GM23338 (cell line): Measurements from ENCODE around the gene PAX9. TPM values are rescaled to one million over a fixed set of nuclear protein-coding genes. Genes with fewer than 3 reads are reported as not detected.

Source experiments
- ATAC-seq: fragments of 200-7000 bp; cut with Tn5 transposase; 3 replicates; pipeline ENCODE4 v1.9.1; 2020
- DNase-seq: peaks from one replicate; pipeline ENCODE4 v3.0.0-alpha.2; 2015; ENCODE audit warnings: low spot score
- H2AFZ ChIP-seq: fragments of 200-600 bp; sonication (generic); 2 replicates; pipeline ENCODE4 v1.8.0; 2016; ENCODE audit warnings: antibody characterized with exemption, mild to moderate bottlenecking, moderate library complexity
- H3F3A ChIP-seq: fragments of 200-600 bp; sonication (generic); replicated peaks from 2 replicates; pipeline ENCODE4 v1.8.0; 2017; ENCODE audit warnings: antibody characterized with exemption, mixed run types, low read depth
- H3K27ac ChIP-seq: fragments of 200-600 bp; sonication (generic); 2 replicates; pipeline ENCODE4 v1.6.1; 2016; ENCODE audit warnings: low read depth
- H3K27me3 ChIP-seq: fragments of 200-600 bp; sonication (generic); 2 replicates; pipeline ENCODE4 v1.8.0; 2016; ENCODE audit warnings: mild to moderate bottlenecking, mixed run types, moderate library complexity; ENCODE audit not compliant: insufficient read depth
- H3K36me3 ChIP-seq: fragments of 200-600 bp; sonication (generic); 2 replicates; pipeline ENCODE4 v1.8.0; 2016; ENCODE audit warnings: mild to moderate bottlenecking; ENCODE audit not compliant: insufficient read depth
- H3K4me1 ChIP-seq: fragments of 200-600 bp; sonication (generic); 2 replicates; pipeline ENCODE4 v1.8.0; 2016; ENCODE audit warnings: mild to moderate bottlenecking, moderate library complexity; ENCODE audit not compliant: insufficient read depth
- H3K4me2 ChIP-seq: fragments of 200-600 bp; sonication (generic); 2 replicates; pipeline ENCODE4 v1.7.1; 2017; ENCODE audit warnings: mixed run types
- H3K4me3 ChIP-seq: fragments of 200-600 bp; sonication (generic); 2 replicates; pipeline ENCODE4 v1.6.1; 2016; ENCODE audit warnings: mixed run types
- H3K79me2 ChIP-seq: fragments of 200-600 bp; sonication (generic); replicated peaks from 2 replicates; pipeline ENCODE4 v1.8.0; 2017; ENCODE audit warnings: mild to moderate bottlenecking; ENCODE audit not compliant: insufficient read depth
- H3K9me2 ChIP-seq: fragments of 200-600 bp; sonication (generic); 2 replicates; pipeline ENCODE4 v1.8.0; 2017; ENCODE audit not compliant: insufficient read depth
- H4K20me1 ChIP-seq: fragments of 200-600 bp; sonication (generic); replicated peaks from 2 replicates; pipeline ENCODE4 v1.8.0; 2017; ENCODE audit warnings: mild to moderate bottlenecking; ENCODE audit not compliant: insufficient read depth
- H3K27ac Mint-ChIP-seq: 2 replicates; pipeline ENCODE4 v1.8.0; 2020; ENCODE audit warnings: inconsistent platforms, mild to moderate bottlenecking, moderate library complexity, mixed read lengths
- H3K27me3 Mint-ChIP-seq: 3 replicates; pipeline ENCODE4 v1.8.0; 2022; ENCODE audit warnings: low read depth, mild to moderate bottlenecking, moderate library complexity, mixed read lengths, inconsistent platforms; ENCODE audit not compliant: insufficient read depth, poor library complexity
- H3K36me3 Mint-ChIP-seq: 3 replicates; pipeline ENCODE4 v1.8.0; 2021; ENCODE audit warnings: low read depth, mild to moderate bottlenecking, inconsistent platforms, moderate library complexity, mixed read lengths
- H3K4me1 Mint-ChIP-seq: 3 replicates; pipeline ENCODE4 v1.8.0; 2020; ENCODE audit warnings: mild to moderate bottlenecking, inconsistent platforms, mixed read lengths
- H3K4me3 Mint-ChIP-seq: 3 replicates; pipeline ENCODE4 v1.8.0; 2021; ENCODE audit warnings: moderate library complexity, mild to moderate bottlenecking, inconsistent platforms, mixed read lengths
- H3K9me3 Mint-ChIP-seq: 3 replicates; pipeline ENCODE4 v1.8.0; 2020; ENCODE audit warnings: moderate library complexity, mild to moderate bottlenecking, inconsistent platforms, mixed read lengths
- CREB1 ChIP-seq: fragments of 250-450 bp; sonication (Bioruptor Pico); IDR thresholded peaks from 2 replicates; pipeline ENCODE4 v1.5.0; 2020; ENCODE audit warnings: low read depth, mild to moderate bottlenecking, moderate library complexity
- ETS1 ChIP-seq: IDR thresholded peaks from 2 replicates; pipeline ENCODE4 v1.6.1; 2016; ENCODE audit warnings: antibody characterized with exemption
- EZH2 ChIP-seq: fragments of 200-600 bp; sonication (generic); IDR thresholded peaks from one replicate; pipeline ENCODE4 v1.8.0; 2017; ENCODE audit warnings: antibody characterized with exemption, mild to moderate bottlenecking, low read depth; ENCODE audit not compliant: unreplicated experiment
- EZH2phosphoT487 ChIP-seq: fragments of 200-600 bp; sonication (generic); IDR thresholded peaks from one replicate; pipeline ENCODE4 v1.8.1; 2018; ENCODE audit warnings: antibody characterized with exemption; ENCODE audit not compliant: unreplicated experiment
- JUNB ChIP-seq: IDR thresholded peaks from one replicate; pipeline ENCODE4 v1.6.1; 2016; ENCODE audit warnings: antibody characterized with exemption; ENCODE audit not compliant: unreplicated experiment
- POLR2AphosphoS5 ChIP-seq: IDR thresholded peaks from 2 replicates; pipeline ENCODE4 v1.6.1; 2016; ENCODE audit warnings: antibody characterized with exemption, low read depth
- STAT1 ChIP-seq: IDR thresholded peaks from one replicate; pipeline ENCODE4 v1.6.1; 2016; ENCODE audit warnings: antibody characterized with exemption; ENCODE audit not compliant: unreplicated experiment
- ZNF114 ChIP-seq: fragments of 250-450 bp; sonication (Bioruptor Pico); IDR thresholded peaks from 2 replicates; pipeline ENCODE4 v1.5.0; 2020; ENCODE audit warnings: mild to moderate bottlenecking, moderate library complexity
- ZNF331 ChIP-seq: fragments of 250-450 bp; sonication (Bioruptor Pico); IDR thresholded peaks from 2 replicates; pipeline ENCODE4 v1.5.0; 2020; ENCODE audit warnings: low read depth, mild to moderate bottlenecking, moderate library complexity
- ZNF462 ChIP-seq: fragments of 250-450 bp; sonication (Bioruptor Pico); IDR thresholded peaks from 2 replicates; pipeline ENCODE4 v1.5.0; 2020; ENCODE audit warnings: mild to moderate bottlenecking, moderate library complexity
- polyA plus RNA-seq: library from polyadenylated mRNA; unstranded; fragments of >200 nt; fragmentation: Nextera tagmentation; extraction: Ambion mirVana; gene quantifications from 2 replicates; pipeline ENCODE4 v1.2.1, GENCODE V29; 2016
- total RNA-seq: library from RNA; depleted of rRNA; stranded (reverse); fragments of >200 nt; shearing (Covaris generic); gene quantifications from 2 replicates; pipeline ENCODE4 v1.2.3, GENCODE V29; 2014
- TF ChIP-seq, protein P1 (sequence below): IDR thresholded peaks from one replicate; pipeline ENCODE4 v1.6.1; 2018; ENCODE audit warnings: antibody characterized with exemption; ENCODE audit not compliant: unreplicated experiment

Gene PAX9
- total and polyA plus RNA-seq, 2 experiments from 2014 or later: 0.74 TPM; not detected in 1

DNA sequence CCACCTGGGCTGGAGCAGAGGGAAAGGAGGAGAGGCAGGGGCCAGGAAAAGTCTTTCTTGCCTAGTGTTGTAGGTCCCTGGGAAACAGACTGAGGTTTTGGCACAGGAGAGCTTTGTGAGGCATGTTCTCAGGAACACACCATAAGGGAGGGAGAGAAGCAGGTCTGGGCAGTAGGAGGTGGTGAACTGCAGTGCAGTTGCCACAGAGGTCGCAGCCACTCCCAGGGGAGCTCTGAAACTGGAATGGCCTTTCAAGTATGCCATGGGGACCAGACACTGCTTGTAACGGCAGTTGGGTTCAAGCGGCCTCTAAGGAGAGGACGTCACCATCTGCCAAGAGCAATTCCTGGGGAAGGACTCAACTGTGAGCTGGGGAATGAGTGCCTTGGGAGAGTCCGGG is 43.8 kb upstream of the PAX9 start (continued):
- no peak for TF ChIP-seq JUNB
- no peak for TF ChIP-seq EZH2phosphoT487
- TF ChIP-seq STAT1: no peak
- TF ChIP-seq EZH2: no peak
- no peak for TF ChIP-seq ETS1
- no peak for TF ChIP-seq ZNF114 (CRISPR knock-in tag)

GRCh38 chr14:36618641-36619040 is 43.0 kb upstream of the PAX9 start:
- H3K4me3 ChIP-seq: no peak overlapping the region
- H3K9me2 ChIP-seq: peaks cover 5% of the 10 kb centered on the region; the same call in 1 of the 2 replicates
- Mint-ChIP-seq H3K27ac (no peak overlapping the region), H3K9me3 (peaks cover 13% of the 10 kb centered on the region; the same call in 2 of the 3 replicates), H3K36me3 (no peaks in the 10 kb centered on the region), H3K4me1 (no peaks in the 10 kb centered on the region), H3K4me3 (no peak overlapping the region), H3K27me3 (peaks cover 2% of the 10 kb centered on the region)
- H3K4me2 ChIP-seq: no peak overlapping the region
- H3K27me3 ChIP-seq: no peaks in the 10 kb centered on the region
- no peak overlapping the region for H2AFZ ChIP-seq
- no peak for DNase-seq
- no peaks in the 10 kb centered on the region for H3K4me1 ChIP-seq
- H3K36me3 ChIP-seq: no peaks in the 10 kb centered on the region
- no peak overlapping the region for H3K27ac ChIP-seq
- H4K20me1 ChIP-seq: no peaks in the 10 kb centered on the region
- no peaks in the 10 kb centered on the region for H3F3A ChIP-seq
- no peaks in the 10 kb centered on the region for H3K79me2 ChIP-seq
- ATAC-seq: no peak
- TF ChIP-seq POLR2AphosphoS5: no peak
- TF ChIP-seq STAT1: no peak
- no peak for TF ChIP-seq ZNF462 (CRISPR knock-in tag)
- no peak for TF ChIP-seq CREB1 (CRISPR knock-in tag)
- no peak for TF ChIP-seq JUNB
- TF ChIP-seq EZH2phosphoT487: no peak
- no peak for TF ChIP-seq ZNF331 (CRISPR knock-in tag)
- TF ChIP-seq ETS1: no peak
- TF ChIP-seq, protein P1, sequence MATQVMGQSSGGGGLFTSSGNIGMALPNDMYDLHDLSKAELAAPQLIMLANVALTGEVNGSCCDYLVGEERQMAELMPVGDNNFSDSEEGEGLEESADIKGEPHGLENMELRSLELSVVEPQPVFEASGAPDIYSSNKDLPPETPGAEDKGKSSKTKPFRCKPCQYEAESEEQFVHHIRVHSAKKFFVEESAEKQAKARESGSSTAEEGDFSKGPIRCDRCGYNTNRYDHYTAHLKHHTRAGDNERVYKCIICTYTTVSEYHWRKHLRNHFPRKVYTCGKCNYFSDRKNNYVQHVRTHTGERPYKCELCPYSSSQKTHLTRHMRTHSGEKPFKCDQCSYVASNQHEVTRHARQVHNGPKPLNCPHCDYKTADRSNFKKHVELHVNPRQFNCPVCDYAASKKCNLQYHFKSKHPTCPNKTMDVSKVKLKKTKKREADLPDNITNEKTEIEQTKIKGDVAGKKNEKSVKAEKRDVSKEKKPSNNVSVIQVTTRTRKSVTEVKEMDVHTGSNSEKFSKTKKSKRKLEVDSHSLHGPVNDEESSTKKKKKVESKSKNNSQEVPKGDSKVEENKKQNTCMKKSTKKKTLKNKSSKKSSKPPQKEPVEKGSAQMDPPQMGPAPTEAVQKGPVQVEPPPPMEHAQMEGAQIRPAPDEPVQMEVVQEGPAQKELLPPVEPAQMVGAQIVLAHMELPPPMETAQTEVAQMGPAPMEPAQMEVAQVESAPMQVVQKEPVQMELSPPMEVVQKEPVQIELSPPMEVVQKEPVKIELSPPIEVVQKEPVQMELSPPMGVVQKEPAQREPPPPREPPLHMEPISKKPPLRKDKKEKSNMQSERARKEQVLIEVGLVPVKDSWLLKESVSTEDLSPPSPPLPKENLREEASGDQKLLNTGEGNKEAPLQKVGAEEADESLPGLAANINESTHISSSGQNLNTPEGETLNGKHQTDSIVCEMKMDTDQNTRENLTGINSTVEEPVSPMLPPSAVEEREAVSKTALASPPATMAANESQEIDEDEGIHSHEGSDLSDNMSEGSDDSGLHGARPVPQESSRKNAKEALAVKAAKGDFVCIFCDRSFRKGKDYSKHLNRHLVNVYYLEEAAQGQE: no peak
- TF ChIP-seq EZH2: no peak
- TF ChIP-seq ZNF114 (CRISPR knock-in tag): no peak
